ENCODE data around the gene SPTBN4.

SPTBN4 gene

GRCh38 chr19:40466219-40466984, 399 bp upstream of the SPTBN4 start (continued):
- peak; percentile 88 for TF ChIP-seq ZBTB10 (tag by site-specific recombination; IDR thresholded peaks at IDR 0.05)
- no peak for TF ChIP-seq ZNF274 (IDR thresholded peaks at IDR 0.05; ENCODE audit: low read length)
- no peak; the same call in 1 of the 2 replicates for TF ChIP-seq ZNF274 (tag by site-specific recombination; IDR thresholded peaks at IDR 0.05; ENCODE audit: borderline replicate concordance)
- TF ChIP-seq BCL11A (tag by site-specific recombination; IDR thresholded peaks at IDR 0.05; ENCODE audit: low read depth) = no peak
- TF ChIP-seq ZNF311 (tag by site-specific recombination; IDR thresholded peaks at IDR 0.05; ENCODE audit: borderline replicate concordance) = 0 out of 2 replicates have a peak, but pooled peaks have one; percentile 14
- TF ChIP-seq AEBP2 (tag by site-specific recombination; IDR thresholded peaks at IDR 0.05; ENCODE audit: borderline replicate concordance) = no peak
- no peak for TF ChIP-seq ZNF335 (tag by site-specific recombination; conservative IDR thresholded peaks at IDR 0.05)
- no peak for TF ChIP-seq ZNF707 (tag by site-specific recombination; IDR thresholded peaks at IDR 0.05)
- TF ChIP-seq ZNF449 (tag by site-specific recombination; IDR thresholded peaks at IDR 0.05) = no peak
- TF ChIP-seq TRIM28 (IDR thresholded peaks at IDR 0.05; ENCODE audit: borderline replicate concordance, low read length) = no peak
- TF ChIP-seq IKZF3 (tag by site-specific recombination; IDR thresholded peaks at IDR 0.05) = no peak
- TF ChIP-seq ZBTB44 (tag by site-specific recombination; IDR thresholded peaks at IDR 0.05) = no peak

- Histone ChIP-seq H3K9me3 (ENCODE audit: control insufficient read depth, insufficient read depth, low read depth, low read length) (no peaks in the 10 kb centered on the region), H3K4me1 (ENCODE audit: control insufficient read depth, insufficient read depth, low read length) (peaks cover 13% of the 10 kb centered on the region), H3K27ac (ENCODE audit: extremely low read depth, low read depth, low read length) (no peak overlapping the region), H3K36me3 (ENCODE audit: control insufficient read depth in 2 of 2, insufficient read depth in 1 of 2, low read length in 2 of 2) (no peaks in the 10 kb centered on the region; a peak in 1 of 3 replicates), H3K4me3 (ENCODE audit: low read depth, low read length) (no peak overlapping the region)
- no peak for TF ChIP-seq BCL6B (tag by site-specific recombination; IDR thresholded peaks at IDR 0.05)
- 0 out of 2 replicates have a peak, but pooled peaks have one; percentile 35 for TF ChIP-seq ZBTB6 (tag by site-specific recombination; IDR thresholded peaks at IDR 0.05)
- TF ChIP-seq ZNF114 (tag by site-specific recombination; IDR thresholded peaks at IDR 0.05) = no peak
- ChIA-PET CTCF (interaction anchor here (0.6 to 2.5 kb wide), 9 partner anchors 26 to 166 kb away, joined by 3 to 7 read pairs (median 3); partner anchors contain the start of gene SERTAD1), POLR2A (interaction anchor here (0.6 kb wide), 2 partner anchors 42 to 115 kb away, joined by 6 to 10 read pairs; no protein-coding TSS in a partner anchor)
Observed at GRCh38 chr19:40469011-40469410, 2.2 kb downstream of the SPTBN4 start.

Data from HEK293 (cell line).